ENCODE data around the gene PTGDS. TPM values are rescaled to one million over a fixed set of nuclear protein-coding genes. Genes with fewer than 3 reads are reported as not detected.

PTGDS gene
- total RNA-seq, 1 donor from 2014 or later: not detected

GRCh38 chr9:136939996-136940525, 37.2 kb upstream of the PTGDS start:
- peaks cover 5% of the 10 kb centered on the region for H3K27me3 Mint-ChIP-seq (ENCODE audit: unreplicated experiment)
- H3K36me3 Mint-ChIP-seq (ENCODE audit: unreplicated experiment): no peaks in the 10 kb centered on the region

GRCh38 chr9:136940526-136941230, 36.6 kb upstream of the PTGDS start:
- peaks cover 5% of the 10 kb centered on the region for H3K27me3 Mint-ChIP-seq (ENCODE audit: unreplicated experiment)
- DNase-seq: no peak
- H3K4me3 Mint-ChIP-seq (ENCODE audit: unreplicated experiment): no peak overlapping the region
- peaks cover 16% of the 10 kb centered on the region for H3K9me3 Mint-ChIP-seq (ENCODE audit: unreplicated experiment)
- H3K4me1 Mint-ChIP-seq (ENCODE audit: low read depth, unreplicated experiment): no peaks in the 10 kb centered on the region
- TF ChIP-seq, protein P1, sequence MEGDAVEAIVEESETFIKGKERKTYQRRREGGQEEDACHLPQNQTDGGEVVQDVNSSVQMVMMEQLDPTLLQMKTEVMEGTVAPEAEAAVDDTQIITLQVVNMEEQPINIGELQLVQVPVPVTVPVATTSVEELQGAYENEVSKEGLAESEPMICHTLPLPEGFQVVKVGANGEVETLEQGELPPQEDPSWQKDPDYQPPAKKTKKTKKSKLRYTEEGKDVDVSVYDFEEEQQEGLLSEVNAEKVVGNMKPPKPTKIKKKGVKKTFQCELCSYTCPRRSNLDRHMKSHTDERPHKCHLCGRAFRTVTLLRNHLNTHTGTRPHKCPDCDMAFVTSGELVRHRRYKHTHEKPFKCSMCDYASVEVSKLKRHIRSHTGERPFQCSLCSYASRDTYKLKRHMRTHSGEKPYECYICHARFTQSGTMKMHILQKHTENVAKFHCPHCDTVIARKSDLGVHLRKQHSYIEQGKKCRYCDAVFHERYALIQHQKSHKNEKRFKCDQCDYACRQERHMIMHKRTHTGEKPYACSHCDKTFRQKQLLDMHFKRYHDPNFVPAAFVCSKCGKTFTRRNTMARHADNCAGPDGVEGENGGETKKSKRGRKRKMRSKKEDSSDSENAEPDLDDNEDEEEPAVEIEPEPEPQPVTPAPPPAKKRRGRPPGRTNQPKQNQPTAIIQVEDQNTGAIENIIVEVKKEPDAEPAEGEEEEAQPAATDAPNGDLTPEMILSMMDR (IDR thresholded peaks at IDR 0.05; ENCODE audit: partially characterized antibody, unreplicated experiment): no peak
- no peak overlapping the region for H3K27ac Mint-ChIP-seq (ENCODE audit: unreplicated experiment)
- no peaks in the 10 kb centered on the region for H3K36me3 Mint-ChIP-seq (ENCODE audit: unreplicated experiment)

More at GRCh38 chr9:136939996-136940525, 37.2 kb upstream of the PTGDS start:
- DNase-seq: no peak
- H3K4me1 Mint-ChIP-seq (ENCODE audit: low read depth, unreplicated experiment): no peaks in the 10 kb centered on the region
- H3K27ac Mint-ChIP-seq (ENCODE audit: unreplicated experiment): no peak overlapping the region
- no peak overlapping the region for H3K4me3 Mint-ChIP-seq (ENCODE audit: unreplicated experiment)
- TF ChIP-seq, protein P1 (IDR thresholded peaks at IDR 0.05; ENCODE audit: partially characterized antibody, unreplicated experiment): no peak
- H3K9me3 Mint-ChIP-seq (ENCODE audit: unreplicated experiment): peaks cover 16% of the 10 kb centered on the region

DNA sequence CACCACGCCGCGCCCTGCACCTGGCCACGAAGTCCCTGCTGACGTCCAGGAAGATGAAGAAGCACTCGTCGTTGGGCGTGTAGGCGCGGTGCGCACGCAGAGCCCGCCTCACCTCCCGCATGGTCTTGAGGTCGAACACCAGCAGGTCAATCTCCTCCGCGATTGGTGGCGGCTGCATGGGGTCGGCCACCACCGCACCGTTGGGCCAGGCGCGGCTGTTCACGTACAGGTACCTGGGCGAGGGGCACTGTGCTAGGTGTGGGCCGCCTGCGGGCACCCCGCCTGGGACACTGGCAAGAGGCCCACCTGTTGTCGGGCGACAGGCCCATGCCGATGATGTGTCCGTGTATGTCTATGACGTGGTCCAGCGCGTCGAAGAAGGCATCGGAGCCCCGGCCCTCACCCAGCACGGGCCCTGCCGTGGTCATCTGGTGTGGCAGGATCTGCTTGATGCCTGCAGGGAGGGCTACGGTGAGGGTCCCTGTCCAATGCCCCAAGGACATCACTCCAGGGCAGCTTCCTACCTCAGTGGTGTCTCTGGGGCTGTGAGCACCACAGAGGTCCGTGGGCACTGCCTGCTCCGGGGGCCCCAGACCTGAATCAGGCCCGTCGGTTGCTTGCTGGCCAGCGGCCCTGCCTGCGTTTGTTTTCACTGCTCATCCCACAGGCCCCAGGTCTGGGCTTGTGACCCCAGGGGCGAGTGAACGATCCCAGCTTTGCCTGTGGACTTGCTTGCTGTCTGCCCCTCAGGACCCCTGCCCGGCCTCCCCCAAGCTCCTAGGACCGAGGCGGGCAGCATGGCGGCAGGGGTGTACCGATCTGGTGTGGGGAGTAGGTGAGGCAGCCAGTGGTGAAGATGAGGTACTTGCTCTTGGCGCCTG, 35.8 kb upstream of the PTGDS start:
- TF ChIP-seq, protein P1 (IDR thresholded peaks at IDR 0.05; ENCODE audit: partially characterized antibody, unreplicated experiment): no peak
- Mint-ChIP-seq H3K36me3 (ENCODE audit: unreplicated experiment) (no peaks in the 10 kb centered on the region), H3K27me3 (ENCODE audit: unreplicated experiment) (peaks cover 5% of the 10 kb centered on the region), H3K4me3 (ENCODE audit: unreplicated experiment) (no peak overlapping the region), H3K9me3 (ENCODE audit: unreplicated experiment) (peaks cover 15% of the 10 kb centered on the region), H3K4me1 (ENCODE audit: low read depth, unreplicated experiment) (no peaks in the 10 kb centered on the region), H3K27ac (ENCODE audit: unreplicated experiment) (no peak overlapping the region)
- DNase-seq: no peak

DNA sequence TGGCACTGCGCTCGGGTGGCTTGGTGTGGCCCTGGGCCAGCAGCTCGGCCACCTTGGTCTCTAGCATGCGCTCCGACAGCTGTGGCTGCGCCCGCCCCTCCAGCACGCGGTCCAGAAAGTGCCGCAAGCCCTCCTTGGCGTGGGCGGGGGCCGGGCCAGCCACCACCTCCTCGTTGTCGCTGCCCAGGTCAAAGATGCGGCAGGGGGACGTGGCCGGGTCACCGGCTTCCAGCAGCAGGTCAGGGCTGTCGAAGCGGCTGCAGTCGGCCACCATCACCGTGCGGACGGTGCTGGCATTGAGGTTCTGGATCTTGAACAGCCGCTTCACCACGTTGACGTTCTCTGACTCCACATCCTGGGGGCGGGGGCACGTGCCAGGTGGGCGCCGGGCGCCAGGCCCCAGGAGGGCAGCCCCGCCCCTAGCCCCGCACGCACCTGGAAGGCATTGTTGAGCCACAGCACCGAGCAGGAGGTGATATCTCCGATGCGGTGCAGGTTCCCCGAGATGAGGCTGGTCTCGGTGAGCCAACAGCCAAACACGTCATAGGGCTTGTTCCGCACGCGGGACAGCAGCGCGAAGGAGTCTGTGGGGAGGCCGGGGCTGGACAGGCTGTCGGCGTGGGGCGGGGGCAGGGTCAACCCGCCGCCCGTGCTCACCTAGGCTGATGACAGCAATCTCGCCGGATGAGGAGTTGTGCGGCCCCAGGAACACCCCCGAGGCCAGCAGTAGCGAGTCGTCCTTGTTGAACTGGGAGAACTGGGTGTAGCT, 35.0 kb upstream of the PTGDS start:
- Mint-ChIP-seq H3K27me3 (ENCODE audit: unreplicated experiment) (peaks cover 7% of the 10 kb centered on the region), H3K9me3 (ENCODE audit: unreplicated experiment) (peaks cover 10% of the 10 kb centered on the region), H3K27ac (ENCODE audit: unreplicated experiment) (no peak overlapping the region), H3K36me3 (ENCODE audit: unreplicated experiment) (no peaks in the 10 kb centered on the region), H3K4me1 (ENCODE audit: low read depth, unreplicated experiment) (peaks cover 2% of the 10 kb centered on the region), H3K4me3 (ENCODE audit: unreplicated experiment) (no peak overlapping the region)
- TF ChIP-seq, protein P1 (IDR thresholded peaks at IDR 0.05; ENCODE audit: partially characterized antibody, unreplicated experiment): no peak
- no peak for DNase-seq

Data from glutamatergic neuron (in vitro differentiated cells).